ENCODE data around the gene ZNF346.

Gene ZNF346

GRCh38 chr5:177123789-177124485, 101.4 kb downstream of the ZNF346 start:
- DNase-seq (ENCODE audit: low read depth): no peak

- no peak for DNase-seq (ENCODE audit: low read depth)
Observed at GRCh38 chr5:177124486-177124991, 102.0 kb downstream of the ZNF346 start.

GRCh38 chr5:177126771-177127170, 104.3 kb downstream of the ZNF346 start:
- DNase-seq (ENCODE audit: low read depth): no peak

- no peak for DNase-seq (ENCODE audit: low read depth)
Observed at GRCh38 chr5:177128551-177128981, 106.1 kb downstream of the ZNF346 start.

GRCh38 chr5:177130211-177131018, 107.9 kb downstream of the ZNF346 start:
- DNase-seq (ENCODE audit: low read depth): no peak
